DMS 273 (cell line): Measurements from ENCODE around the gene NIN.
"Not testable (repeated sequence)": the region's sequence is repeated elsewhere in the genome, so short reads cannot be mapped to it uniquely, and the experiment has no call there.

ENCODE experiments used
- DNase-seq: peaks from one replicate; lab custom pipeline; 2025; ENCODE audit not compliant: unreplicated experiment; lab: John Stamatoyannopoulos, UW

NIN gene

GRCh38 chr14:50819303-50819702 is 11.7 kb downstream of the NIN start:
- not testable (repeated sequence) for DNase-seq

GRCh38 chr14:50816395-50817047 is 14.4 kb downstream of the NIN start:
- DNase-seq: peak; percentile 17

- DNase-seq: not testable (repeated sequence)
Measured at GRCh38 chr14:50815526-50815925, 15.4 kb downstream of the NIN start.

DNA sequence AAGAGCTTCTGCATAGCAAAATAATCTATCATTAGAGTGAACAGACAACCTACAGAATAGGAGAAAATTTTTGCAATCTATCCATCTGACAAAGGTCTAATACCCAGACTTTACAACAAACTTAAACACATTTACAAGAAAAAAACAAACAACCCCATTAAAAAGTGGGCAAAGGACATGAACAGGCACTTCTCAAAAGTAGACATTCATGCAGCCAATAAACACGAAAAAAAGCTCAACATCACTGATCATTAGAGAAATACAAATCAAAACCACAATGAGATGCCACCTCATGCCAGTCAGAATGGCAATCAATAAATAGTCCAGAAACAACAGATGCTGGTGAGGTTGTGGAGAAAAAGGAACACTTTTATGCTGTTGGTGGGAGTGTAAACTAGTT is 15.9 kb downstream of the NIN start:
- DNase-seq: not testable (repeated sequence)

- DNase-seq: no peak
Measured at GRCh38 chr14:50814161-50814560, 16.8 kb downstream of the NIN start.

- DNase-seq: no peak
Measured at GRCh38 chr14:50813544-50813863, 17.5 kb downstream of the NIN start.

DNA sequence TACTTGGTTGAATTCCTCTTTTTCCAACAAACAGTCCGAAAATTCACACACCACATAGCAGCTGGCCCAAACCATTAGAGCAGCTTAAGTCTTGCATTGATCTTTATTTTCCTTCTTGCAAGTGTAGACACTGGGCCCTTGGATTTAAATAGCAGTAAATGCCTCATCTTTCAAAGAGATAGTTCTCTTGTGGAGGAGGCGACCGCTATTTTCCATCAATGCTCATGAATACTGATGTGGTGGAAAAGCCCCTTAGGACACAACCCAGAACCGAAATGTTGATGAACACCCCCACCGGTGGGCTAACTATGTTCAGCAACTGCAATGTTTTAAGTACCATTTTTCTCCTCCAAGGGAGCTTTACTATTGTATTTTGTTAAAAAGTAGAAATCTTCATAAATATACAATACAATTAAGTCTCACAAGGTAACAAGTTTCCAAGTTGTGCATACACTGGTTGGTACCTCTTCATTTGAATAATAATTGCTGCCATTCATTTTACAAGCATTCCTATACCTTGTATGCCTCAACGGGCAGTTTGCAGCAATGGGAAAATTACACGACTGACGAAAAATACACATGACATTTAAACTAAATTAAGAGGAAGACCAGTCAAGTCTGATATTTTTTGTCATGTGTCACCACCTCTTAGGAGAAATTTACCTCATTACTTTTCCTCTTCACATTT is 18.0 kb downstream of the NIN start:
- no peak for DNase-seq

DNA sequence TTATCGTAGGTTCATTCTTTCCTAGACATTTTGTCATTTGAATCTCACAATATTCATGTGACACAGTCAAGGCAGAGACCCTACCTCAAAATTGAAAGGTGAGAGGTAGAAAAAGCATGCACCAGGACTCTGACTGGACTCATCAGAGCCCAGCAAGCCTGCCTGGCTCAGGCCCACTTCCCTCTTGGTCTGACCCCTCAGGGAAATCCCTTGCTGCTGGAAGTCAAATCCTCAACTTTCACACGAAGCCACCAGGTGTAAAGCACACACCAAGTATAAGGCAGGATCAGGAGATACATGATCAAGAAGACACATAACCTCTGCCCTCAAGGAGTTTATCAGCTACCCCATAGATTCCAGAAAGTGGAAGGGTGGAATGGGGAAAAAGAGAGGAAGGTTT is 18.8 kb downstream of the NIN start:
- DNase-seq: no peak

- no peak for DNase-seq
Measured at GRCh38 chr14:50808053-50808452, 22.9 kb downstream of the NIN start.

DNA sequence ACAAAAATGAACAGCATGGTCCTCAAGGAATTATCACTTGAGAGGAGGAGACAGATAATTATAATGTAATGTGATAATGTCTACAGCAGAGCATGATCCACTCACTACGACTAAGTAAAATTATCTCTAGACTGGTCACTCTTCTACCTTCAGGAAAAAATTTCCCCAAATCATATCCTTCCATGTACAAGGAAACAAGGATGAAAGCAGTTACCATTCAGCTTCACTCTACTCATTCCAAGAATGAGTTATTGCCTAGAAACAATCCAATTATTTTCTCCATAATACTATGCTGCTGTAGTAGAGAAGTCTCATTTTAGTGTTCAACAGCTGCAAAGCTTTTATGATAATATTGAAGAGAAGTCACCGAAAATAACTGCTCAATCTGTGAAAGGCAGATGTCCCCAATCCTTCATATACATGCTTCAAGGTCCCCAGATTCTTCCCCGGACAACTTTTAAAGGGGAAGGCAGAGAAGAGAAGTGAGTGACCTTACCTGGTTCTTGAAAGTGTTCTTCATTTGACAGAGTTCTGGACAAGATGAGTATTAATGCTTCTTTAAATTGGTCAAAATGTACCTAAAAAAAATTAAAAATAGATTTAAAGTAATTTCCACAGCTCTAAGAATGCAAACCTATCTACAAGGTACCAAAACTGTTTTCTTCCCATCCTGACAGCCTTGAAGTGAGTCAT is 24.6 kb downstream of the NIN start:
- DNase-seq: no peak

GRCh38 chr14:50805396-50805795 is 25.6 kb downstream of the NIN start:
- no peak for DNase-seq

GRCh38 chr14:50804181-50804721 is 26.7 kb downstream of the NIN start:
- DNase-seq: no peak

DNA sequence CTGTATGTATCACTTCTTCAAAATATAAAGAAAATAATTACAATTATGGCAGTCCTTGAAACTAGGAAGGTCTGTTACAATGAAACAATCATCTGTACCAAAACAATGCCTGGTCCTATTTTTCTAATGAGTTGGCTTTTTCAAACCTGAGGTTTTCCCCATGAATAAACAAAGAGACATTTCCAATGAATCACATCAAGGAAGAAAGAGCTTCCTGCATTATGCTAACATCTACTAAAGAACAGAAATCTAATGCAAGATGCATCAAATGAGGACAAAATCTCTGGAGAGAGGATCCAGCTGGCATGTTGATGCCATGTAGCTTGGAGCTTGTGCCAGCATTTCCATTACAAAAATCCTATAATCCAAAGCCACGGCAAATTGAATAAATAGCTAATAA is 29.3 kb downstream of the NIN start:
- no peak for DNase-seq

GRCh38 chr14:50800032-50800431 is 30.9 kb downstream of the NIN start:
- no peak for DNase-seq

DNA sequence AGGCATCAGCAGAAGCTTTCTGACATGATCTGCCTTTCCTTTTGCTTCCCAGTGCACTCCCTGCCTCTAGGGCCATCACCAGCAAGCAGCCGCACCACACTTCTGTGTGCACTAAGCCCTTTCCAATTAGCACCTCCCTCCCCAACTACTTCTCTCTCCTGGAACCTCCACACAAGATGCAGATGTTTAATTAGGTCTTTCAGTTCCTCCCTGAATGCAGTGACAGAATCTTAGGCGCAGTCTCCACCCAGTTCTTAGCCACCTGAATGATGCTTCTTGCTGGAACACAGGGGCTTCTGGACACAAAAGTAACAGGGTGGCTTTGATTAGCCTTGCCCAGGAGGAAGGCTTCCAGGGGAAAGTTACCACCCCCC is 32.9 kb downstream of the NIN start:
- DNase-seq: no peak

DNA sequence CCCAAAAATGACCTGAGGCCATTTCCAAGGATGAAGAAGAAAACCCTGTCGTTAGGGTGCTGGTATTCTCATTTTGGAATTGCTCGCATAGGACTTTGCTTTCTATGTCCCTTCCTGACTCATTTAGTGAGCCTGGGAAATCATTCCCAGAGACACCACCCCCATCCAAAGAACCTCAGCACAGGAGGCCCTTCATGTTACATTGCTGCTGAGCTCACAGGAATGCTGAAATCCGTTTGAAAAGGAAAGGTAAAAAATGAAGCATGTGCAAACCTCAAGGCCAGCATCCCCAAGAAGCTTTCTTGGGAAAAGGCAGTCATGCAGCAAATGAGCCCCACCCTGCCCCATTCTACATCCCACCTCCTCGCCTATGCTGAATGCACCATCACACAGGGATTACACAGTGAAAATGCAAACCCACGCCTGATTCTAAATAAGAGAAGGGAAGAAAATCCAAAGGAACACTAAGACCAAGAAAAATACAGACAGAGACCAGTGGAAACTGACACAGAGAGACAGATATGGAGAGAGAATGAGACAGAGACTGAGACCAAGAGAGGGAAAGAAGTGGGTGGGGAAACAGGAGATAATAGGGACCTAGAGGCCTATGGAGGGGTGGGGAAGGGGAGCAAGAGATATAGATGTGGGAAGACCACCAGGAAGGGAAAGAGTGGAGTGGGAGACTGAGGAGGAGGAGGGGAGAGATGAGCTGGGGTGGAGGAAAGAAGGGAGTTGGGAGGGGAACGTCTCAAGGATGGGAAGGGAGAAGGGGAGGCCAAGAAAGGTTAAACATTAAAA is 33.5 kb downstream of the NIN start:
- no peak for DNase-seq

DNA sequence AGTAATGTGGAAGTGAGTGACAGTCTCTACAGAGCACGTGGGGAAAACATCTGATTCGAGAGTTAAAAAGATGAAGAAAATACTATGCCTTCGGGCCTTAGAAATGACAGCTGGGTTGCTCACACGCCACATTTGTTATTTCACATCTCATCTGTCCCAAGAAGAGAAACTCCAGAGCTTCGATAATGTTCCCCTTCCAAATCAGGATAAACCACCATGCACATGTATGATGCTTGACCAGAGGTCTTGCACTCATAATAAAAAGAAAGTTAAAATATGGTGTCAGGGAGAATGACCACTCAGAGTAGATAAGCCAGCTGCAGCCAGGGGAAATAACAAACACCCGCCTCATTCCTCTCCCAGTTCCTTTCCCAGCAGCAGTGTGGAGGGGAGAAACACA is 34.6 kb downstream of the NIN start:
- DNase-seq: no peak

DNA sequence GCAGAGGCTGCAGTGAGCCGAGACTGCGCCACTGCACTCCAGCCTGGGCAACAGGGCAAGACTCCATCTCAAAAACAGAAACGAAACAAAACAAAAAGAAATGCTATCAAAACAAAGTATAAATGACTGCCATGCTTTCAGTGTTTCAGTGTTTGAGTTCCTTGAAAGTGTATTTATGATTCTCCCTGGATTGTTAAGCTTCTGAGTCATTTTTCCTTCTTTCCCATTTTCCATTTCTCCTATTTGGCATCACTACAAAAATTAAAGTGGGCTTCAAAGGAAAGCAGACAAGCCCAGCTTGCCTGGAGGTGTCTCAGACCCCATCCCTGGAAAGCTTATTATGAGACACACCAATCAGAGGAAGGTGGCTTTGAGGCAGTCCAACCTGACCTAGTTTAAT is 35.1 kb downstream of the NIN start:
- no peak for DNase-seq

DNA sequence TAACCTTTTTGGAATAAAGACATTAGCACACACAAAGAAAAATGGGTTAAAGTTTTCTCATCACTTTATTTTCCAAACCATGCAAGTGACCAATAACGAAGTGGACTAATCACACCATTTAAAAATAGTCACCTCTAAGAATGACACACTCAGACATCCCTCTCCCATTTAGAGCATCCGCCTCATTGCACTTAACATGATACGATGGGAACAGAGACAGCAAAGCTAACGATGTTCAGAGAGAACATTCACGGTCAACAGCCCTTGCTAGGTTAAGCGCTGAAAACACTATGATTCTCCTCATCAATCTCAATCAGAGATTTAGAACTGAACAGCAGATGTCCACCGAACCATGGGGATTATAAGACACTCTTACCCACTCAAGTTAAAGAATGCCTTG is 35.8 kb downstream of the NIN start:
- DNase-seq: no peak

GRCh38 chr14:50794068-50794645 is 36.8 kb downstream of the NIN start:
- DNase-seq: peak; percentile 21

- no peak for DNase-seq
Measured at GRCh38 chr14:50792634-50793068, 38.3 kb downstream of the NIN start.
